K562 (cell line): Measurements from ENCODE around the gene MARCHF3. TPM values are rescaled to one million over a fixed set of nuclear protein-coding genes. Genes with fewer than 3 reads are reported as not detected.
A peak's percentile ranks its signal among the peaks of the same experiment; 100 is the strongest.

ENCODE experiments used
- CEBPB ChIP-seq: fragments of 450-650 bp; IDR thresholded peaks from 2 replicates; pipeline ENCODE4 v1.6.1; 2016; ENCODE audit warnings: missing genetic modification characterization, missing compliant biosample characterization
- ETV5 ChIP-seq: sonication (generic); formaldehyde crosslinking; IDR thresholded peaks from 2 replicates; pipeline ENCODE4 v1.4.0; 2020; ENCODE audit warnings: low read depth, mild to moderate bottlenecking, missing genetic modification reagents
- GMEB1 ChIP-seq: fragments of 250-450 bp; sonication (Bioruptor Pico); IDR thresholded peaks from 2 replicates; pipeline ENCODE4 v1.4.0; 2020; ENCODE audit warnings: mild to moderate bottlenecking
- HES1 ChIP-seq: fragments of 450-650 bp; IDR thresholded peaks from 2 replicates; pipeline ENCODE4 v1.6.1; 2016; ENCODE audit warnings: low read depth, mild to moderate bottlenecking, moderate library complexity
- HMBOX1 ChIP-seq: sonication (generic); IDR thresholded peaks from 2 replicates; pipeline ENCODE4 v1.6.1; 2016
- L3MBTL2 ChIP-seq: fragments of 450-650 bp; IDR thresholded peaks from 2 replicates; pipeline ENCODE4 v1.6.1; 2016; ENCODE audit warnings: mild to moderate bottlenecking, moderate library complexity
- RAD51 ChIP-seq: fragments of 450-650 bp; IDR thresholded peaks from 2 replicates; pipeline ENCODE4 v1.7.1; 2016; ENCODE audit warnings: low read depth, mild to moderate bottlenecking, borderline replicate concordance
- SMARCA4 ChIP-seq: fragments of 450-650 bp; IDR thresholded peaks from 2 replicates; pipeline ENCODE4 v1.6.1; 2016
- STAT5B ChIP-seq: fragments of 250-450 bp; sonication (Bioruptor Pico); IDR thresholded peaks from 2 replicates; pipeline ENCODE4 v1.8.0; 2021; ENCODE audit warnings: mild to moderate bottlenecking, inconsistent platforms
- TCF3 ChIP-seq: sonication (generic); formaldehyde crosslinking; IDR thresholded peaks from 2 replicates; pipeline ENCODE4 v1.4.0; 2020; ENCODE audit warnings: mild to moderate bottlenecking, missing genetic modification reagents
- THRAP3 ChIP-seq: fragments of 450-650 bp; IDR thresholded peaks from 2 replicates; pipeline ENCODE4 v1.6.1; 2016; ENCODE audit warnings: mild to moderate bottlenecking, inconsistent platforms, borderline replicate concordance
- THRB ChIP-seq: fragments of 450-650 bp; formaldehyde crosslinking; conservative IDR thresholded peaks from 2 replicates; pipeline ENCODE4 v1.4.0; 2022; ENCODE audit warnings: mild to moderate bottlenecking, missing genetic modification characterization
- TOE1 ChIP-seq, 2 experiments: fragments of 450-650 bp in 1 of 2; sonication (generic) in 1 of 2; formaldehyde crosslinking in 1 of 2; IDR thresholded peaks; 2 replicates each; pipeline versions ENCODE4 v1.7.1 to v1.8.0; 2016 to 2022; ENCODE audit warnings: borderline replicate concordance in 2 of 2, mild to moderate bottlenecking in 2 of 2, antibody characterized with exemption in 1 of 2, inconsistent platforms in 1 of 2, low read depth in 1 of 2, missing genetic modification reagents in 1 of 2, moderate library complexity in 1 of 2
- ZBTB1 ChIP-seq: sonication (generic); formaldehyde crosslinking; IDR thresholded peaks from 2 replicates; pipeline ENCODE4 v1.8.1; 2023; ENCODE audit warnings: missing genetic modification reagents, low read depth, mild to moderate bottlenecking, borderline replicate concordance
- ZBTB34 ChIP-seq: fragments of 250-450 bp; sonication (Bioruptor Pico); IDR thresholded peaks from 2 replicates; pipeline ENCODE4 v1.8.0; 2021; ENCODE audit warnings: mild to moderate bottlenecking, moderate library complexity
- ZBTB43 ChIP-seq: sonication (generic); formaldehyde crosslinking; IDR thresholded peaks from 2 replicates; pipeline ENCODE4 v1.8.0; 2023; ENCODE audit warnings: mild to moderate bottlenecking, missing genetic modification reagents
- ZBTB7A ChIP-seq: IDR thresholded peaks from 2 replicates; pipeline ENCODE4 v1.6.1; 2011; ENCODE audit warnings: low read depth, mild to moderate bottlenecking, low read length, moderate library complexity, borderline replicate concordance; ENCODE audit not compliant: control insufficient read depth
- ZNF12 ChIP-seq: sonication (generic); formaldehyde crosslinking; IDR thresholded peaks from 2 replicates; pipeline ENCODE4 v1.4.0; 2020; ENCODE audit warnings: mild to moderate bottlenecking, missing genetic modification reagents
- polyA plus RNA-seq, 8 experiments: library from polyadenylated mRNA; depleted of rRNA in 4 of 8; stranded (reverse) in 5 of 8; unstranded in 3 of 8; fragments of >200 nt; fragmentation: Nextera tagmentation in 2 of 8; fragmentation: Illumina TruSeq in 1 of 8; extraction: Ambion mirVana in 2 of 8; extraction: Trizol in 1 of 8; gene quantifications; 2 replicates each; pipeline versions ENCODE4 v1.2.1 to v1.2.3, GENCODE V29; 2011 to 2014; ENCODE audit warnings: inconsistent platforms in 1 of 8, missing spikeins in 1 of 8
- total RNA-seq, 7 experiments: library from RNA; depleted of rRNA in 6 of 7; stranded (reverse); fragments of >200 nt in 6 of 7; fragmentation: Illumina TruSeq in 2 of 7; extraction: Trizol in 2 of 7; gene quantifications; 2 replicates each; pipeline versions ENCODE4 v1.2.1 to v1.2.3, GENCODE V29; 2011 to 2021; ENCODE audit warnings: low replicate concordance in 1 of 7

The MARCHF3 gene
- total and polyA plus RNA-seq, 9 of the 15 experiments (the other 6 are each of a cell fraction or from before 2014, with no cell fraction given) = 5.6 to 37.4 (median 16.5) TPM

- TF ChIP-seq TOE1 (IDR thresholded peaks at IDR 0.05; ENCODE audit: borderline replicate concordance) = peak; percentile 49; the same call in 1 of the 2 replicates
- no peak for TF ChIP-seq TOE1 (CRISPR knock-in tag; IDR thresholded peaks at IDR 0.05; ENCODE audit: borderline replicate concordance, low read depth)
- no peak for TF ChIP-seq ZBTB34 (CRISPR knock-in tag)
- TF ChIP-seq ETV5 = no peak; the same call in none of the 2 replicates
- no peak for TF ChIP-seq HMBOX1
- peak; percentile 65 for TF ChIP-seq GMEB1
- no peak; the same call in 1 of the 2 replicates for TF ChIP-seq ZBTB7A
- TF ChIP-seq THRAP3 = no peak
- TF ChIP-seq ZNF12 (CRISPR knock-in tag) = no peak
- no peak for TF ChIP-seq HES1
- TF ChIP-seq STAT5B (CRISPR knock-in tag) = no peak
- TF ChIP-seq L3MBTL2 = peak; percentile 91
- peak; percentile 69 for TF ChIP-seq SMARCA4
- peak; percentile 29; the same call in 1 of the 2 replicates for TF ChIP-seq TCF3
- TF ChIP-seq THRB (CRISPR knock-in tag) = no peak
- TF ChIP-seq RAD51 = no peak
- TF ChIP-seq ZBTB43 (CRISPR knock-in tag) = peak; percentile 83
- peak; percentile 84 for TF ChIP-seq CEBPB
- TF ChIP-seq ZBTB1 (CRISPR knock-in tag) = peak; percentile 96
These were observed at the start of gene MARCHF3 (continued) for GRCh38 chr5:127030259-127031146.
